HG03521 (cell line): ENCODE results near the gene CDC73.
"Not testable (repeated sequence)": the region's sequence is repeated elsewhere in the genome, so short reads cannot be mapped to it uniquely, and the experiment has no call there.

ENCODE experiments used
- ATAC-seq: cut with Tn5 transposase; IDR thresholded peaks from one replicate; pipeline ENCODE4 v1.9.1; 2021; ENCODE audit warnings: mild to moderate bottlenecking, moderate library complexity; ENCODE audit not compliant: unreplicated experiment

Gene CDC73

DNA sequence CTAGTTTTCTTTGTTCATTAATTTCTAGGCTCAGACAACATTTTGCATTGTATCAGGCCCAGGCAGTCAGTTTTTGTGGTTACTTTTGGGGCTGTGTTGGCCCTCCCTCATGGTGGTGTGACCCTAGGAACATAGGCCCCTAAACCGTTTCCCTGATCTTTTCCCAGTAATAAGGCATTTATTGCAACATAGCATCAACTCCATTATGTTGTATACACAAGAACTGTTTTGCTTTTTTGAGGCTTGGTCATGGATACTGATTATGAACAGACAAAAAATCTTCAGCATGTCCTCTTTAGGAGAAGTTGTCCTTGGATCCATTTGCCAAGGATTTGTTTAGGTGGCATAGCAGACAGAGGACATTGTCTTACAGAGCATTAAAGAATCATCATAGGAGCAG lies 54.3 kb downstream of the CDC73 start:
- ATAC-seq: no peak

DNA sequence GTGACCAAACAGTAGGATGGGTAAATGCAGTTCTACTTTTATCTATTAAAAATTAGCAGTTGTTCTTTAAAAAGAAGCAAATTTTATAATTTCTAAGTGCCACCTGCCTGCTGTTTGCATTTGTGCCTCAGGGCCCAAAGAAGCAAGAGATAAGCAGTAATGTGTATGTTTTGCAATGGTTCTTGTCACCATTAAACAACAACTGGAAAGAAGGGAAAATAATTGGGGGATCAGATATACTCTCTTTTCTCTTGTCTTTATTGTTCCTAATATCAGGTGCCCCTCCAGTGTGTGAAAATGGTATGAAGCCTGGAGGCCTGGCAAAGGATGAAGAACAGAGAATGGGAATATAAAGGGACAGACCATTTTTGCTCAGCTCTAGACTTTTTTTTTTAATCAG lies 55.0 kb downstream of the CDC73 start:
- no peak for ATAC-seq

DNA sequence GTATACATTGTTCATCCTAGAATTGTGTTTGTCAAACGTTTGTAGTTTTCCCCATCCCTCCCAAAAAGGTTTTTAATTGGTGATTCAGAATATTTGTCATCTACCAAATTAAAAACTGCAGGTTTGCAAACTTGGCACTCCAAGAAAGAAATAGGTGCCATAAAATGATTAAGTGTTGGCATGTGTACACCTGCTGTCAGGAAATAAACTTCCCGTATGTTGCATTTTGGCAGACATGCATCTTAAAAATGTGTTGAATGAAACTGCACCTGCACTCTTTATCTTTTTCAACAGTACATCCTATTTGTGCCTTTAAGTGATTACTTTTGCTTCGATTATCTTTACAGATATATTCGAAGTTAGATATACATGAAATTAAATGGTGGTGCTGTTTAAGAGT lies 57.3 kb downstream of the CDC73 start:
- no peak for ATAC-seq

DNA sequence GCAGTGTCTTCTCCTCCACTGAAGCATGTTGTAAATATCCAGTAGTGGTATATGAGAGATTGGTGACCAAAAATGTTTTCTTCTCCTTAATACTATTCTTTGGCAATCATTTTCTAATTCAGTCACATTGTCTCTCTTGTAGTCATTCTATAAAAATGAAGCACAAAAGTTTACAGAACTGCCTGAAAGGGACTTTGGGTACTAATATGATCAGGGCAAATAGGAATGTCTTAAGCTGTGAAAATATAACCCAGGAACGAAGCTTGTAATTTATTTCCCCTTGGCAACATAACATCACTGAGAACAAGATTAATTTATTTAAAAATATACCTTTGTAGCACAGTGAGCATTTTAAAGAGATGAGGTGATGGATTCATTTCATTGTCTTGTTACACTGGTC lies 59.7 kb downstream of the CDC73 start:
- no peak for ATAC-seq

DNA sequence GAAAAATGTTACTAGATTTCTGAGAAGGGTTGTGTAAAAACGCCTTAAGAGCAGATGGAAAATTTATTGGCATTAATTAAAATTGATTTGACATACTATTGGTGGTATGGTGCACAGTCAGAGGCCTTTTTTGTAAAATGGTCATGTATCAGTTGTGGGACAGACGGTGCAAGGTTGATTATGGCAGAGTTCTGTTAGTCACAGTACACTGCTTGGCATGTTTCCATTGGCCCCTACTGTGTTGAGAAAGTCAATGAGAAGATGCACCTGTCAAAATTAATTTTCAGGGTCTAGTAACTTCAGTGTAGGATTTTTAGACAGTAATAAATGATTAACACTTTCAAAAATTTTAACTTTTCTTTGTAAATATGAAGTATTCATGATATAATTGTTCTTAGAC lies 60.2 kb downstream of the CDC73 start:
- no peak for ATAC-seq

DNA sequence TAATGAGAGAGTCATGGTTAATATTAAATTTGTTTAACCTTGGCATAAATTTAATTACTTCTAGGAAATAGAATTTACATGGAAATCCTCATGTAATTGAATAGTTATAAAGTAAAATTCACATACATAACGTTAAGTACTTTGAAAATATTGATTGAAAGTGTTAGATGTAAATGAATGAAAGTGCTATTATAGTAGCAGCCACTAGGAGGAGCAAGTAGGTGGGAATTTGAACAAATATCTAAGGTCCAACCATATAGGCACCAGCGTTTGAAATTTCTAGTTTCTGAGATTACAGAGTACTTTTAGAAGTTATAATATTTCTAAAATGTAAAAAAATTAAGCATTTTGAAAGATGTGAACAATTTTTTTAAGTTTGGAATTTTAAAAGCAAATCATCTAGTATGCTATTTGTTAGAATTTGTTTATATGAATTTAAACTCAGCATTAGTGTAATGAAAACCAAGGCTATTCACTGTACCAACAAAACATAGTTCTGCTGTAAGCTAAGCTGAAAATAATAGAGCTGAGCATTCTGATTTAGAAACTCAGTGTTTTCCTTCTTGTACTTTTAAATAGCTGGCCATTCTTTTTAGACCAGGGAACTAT lies 61.3 kb downstream of the CDC73 start:
- no peak for ATAC-seq

DNA sequence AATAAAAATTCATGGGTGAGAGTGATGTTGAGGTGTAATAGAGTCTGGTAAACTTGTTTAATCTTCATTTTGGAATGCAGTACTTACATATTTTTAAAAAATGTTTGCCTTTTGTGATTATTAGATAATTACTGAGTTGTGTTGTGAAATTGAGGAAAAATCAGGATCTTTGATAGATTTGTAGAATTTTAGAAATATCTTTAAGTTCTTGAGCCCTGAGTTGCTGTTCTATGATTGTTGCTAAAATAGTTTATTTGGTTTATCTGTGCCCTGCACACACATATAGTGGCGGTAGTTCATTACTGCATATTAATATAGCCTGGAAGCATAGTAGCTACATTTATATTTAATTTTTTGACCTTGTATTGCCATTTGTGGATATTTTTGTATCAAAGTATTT lies 62.9 kb downstream of the CDC73 start:
- ATAC-seq: no peak

DNA sequence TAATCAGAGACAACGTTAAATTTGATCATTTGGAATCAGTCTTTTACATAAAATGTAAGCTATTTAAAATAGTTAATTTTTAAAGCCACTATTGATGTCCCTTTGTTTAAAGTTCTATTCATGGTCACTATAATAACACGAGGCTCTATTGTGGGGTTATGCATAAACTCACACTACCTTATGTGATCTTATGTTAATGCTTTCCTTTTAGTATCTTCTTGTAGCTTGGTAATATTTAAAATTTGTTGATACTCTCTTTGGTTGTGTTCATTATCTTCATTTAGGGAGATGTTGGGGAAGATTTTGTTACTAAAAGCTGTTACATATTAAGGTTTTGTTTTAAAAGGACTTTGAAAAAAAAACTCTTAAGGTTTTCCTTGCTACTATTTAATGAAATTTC lies 63.4 kb downstream of the CDC73 start:
- no peak for ATAC-seq

DNA sequence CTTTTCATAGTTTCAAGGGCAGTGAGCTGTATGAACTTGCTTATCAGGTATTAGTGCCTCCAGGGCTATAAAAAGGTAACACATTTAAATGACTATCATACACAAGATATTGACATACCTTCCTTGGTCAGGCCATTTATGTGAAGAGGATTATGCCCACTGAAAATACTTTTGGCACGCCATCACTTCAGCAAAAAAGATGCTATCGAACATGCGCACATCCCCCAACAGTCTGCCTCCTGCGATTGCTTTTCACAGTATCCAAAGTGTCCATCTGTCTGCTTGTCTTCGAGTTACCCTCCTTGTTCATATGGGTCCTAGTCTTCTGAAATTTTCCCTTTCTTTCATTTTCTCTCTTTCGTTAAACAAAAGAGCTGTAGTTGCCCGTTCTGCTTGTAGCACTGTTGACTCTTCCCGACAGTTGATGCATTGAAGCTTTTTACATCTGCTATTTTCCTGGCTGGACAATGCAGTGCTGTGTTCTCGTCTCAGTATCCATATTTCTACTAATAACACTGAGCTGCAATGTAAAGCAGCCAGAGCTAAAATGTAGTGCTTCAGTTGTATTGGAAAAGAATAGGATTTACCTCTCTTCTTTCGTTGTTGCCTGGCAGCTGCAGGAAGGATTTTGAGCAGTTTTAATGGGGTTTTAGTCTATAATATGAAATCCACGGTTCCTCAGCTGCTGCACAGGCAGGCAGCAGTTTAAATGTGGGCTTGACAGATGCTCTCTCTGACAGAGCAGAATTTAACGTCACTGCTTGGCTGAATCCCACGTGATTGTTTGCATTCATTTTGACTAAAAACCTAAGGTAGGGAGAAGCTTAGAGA lies 64.3 kb downstream of the CDC73 start, which contains the start of gene B3GALT2:
TSS of gene B3GALT2 (minus strand) at position 713 of the 831 bp plus-strand sequence. CDS start 5,051 bp downstream, outside the sequence.
- ATAC-seq: no peak

DNA sequence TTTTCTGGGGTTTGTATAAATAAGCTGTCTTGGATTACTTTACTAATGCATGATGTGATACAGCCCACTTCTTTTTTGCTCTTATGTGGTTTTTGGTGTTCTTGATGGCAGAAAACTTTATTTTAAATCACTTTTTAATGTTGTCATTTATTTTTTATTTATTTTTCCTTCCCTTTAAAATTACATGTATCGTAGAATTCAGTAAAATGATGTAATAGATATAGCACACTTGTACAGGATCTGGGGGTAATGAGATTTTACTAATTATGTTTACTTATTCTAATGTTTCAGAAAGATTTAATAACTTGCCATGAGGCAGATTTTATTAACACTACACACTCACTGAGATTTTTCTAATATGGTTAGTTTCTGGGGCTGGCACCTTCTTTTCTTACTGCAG lies 65.3 kb downstream of the CDC73 start:
- no peak for ATAC-seq

DNA sequence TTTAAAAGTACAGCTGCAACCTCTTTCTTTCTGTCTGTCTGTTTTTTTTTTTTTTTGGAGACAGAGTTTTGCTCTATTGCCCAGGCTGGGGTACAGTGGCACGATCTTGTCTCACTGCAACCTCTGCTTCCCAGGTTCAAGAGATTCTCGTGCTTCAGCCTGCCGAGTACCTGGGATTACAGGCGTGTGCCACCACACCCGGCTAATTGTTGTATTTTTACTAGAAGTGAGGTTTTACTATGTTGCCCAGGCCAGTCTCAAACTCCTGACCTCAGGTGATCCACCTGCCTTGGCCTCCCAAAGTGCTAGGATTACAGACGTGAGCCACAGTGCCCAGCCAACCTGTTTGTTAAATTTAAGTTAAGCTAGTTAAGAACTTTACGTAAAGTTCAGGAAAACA lies 67.1 kb downstream of the CDC73 start:
- ATAC-seq: not testable (repeated sequence)

DNA sequence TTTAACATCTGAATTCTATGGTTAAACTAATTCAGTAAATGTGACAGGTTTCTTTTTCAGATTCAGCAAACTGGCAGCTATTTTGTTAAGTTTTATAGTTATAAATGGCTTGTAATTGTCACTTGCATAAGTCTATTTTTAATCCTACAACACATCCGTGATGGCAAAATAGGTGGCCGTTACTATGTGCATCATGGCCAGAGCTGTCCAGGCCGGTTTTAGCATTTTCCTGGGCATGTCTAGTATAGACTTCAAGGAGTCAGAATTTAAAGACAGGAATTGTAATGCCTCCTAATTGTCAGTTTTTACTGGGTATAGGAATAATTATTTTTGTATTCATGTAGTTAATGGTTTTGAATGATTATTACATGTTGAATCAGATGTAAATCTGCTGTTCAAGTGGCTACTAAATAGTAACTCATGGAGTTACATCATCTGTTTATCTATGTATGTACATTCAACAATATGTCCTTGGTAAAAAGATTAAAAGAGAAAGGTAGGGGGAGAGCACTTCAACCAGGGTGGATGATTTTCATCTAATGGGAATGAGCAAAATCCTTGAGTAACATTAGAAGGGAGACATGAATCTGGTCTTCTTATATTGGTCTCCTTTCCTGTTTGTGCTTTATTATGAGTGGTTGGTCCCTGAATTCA lies 67.7 kb downstream of the CDC73 start:
- no peak for ATAC-seq

DNA sequence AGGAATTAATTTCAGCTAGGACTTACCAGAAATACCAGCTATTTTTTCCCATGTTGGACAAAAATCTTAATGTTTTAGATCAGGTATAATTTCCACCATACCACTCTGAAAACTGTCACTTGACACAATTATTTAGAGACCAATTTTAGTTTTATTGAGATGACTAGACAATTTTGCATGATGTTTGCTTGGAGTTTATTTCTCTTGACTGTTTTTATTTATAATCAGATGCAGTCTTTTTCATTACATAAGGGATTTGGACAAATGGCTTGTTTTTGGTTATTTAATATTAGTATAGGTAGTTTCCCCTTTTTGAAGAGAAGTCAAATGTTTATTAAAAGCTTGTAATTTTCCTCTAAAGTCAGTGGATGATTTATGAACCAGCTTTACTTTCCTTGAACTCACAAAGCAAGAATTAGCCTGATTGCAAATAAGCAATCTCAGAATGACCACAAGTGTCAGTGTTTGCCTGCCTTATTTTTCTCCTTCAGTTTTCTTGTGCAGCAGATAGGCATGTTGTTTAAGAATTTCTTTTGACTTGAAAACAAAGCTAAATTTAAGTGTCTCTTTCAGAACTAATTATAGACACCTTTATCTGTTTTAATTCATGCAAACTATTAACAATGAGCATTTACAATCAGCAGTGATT lies 68.4 kb downstream of the CDC73 start:
- no peak for ATAC-seq

DNA sequence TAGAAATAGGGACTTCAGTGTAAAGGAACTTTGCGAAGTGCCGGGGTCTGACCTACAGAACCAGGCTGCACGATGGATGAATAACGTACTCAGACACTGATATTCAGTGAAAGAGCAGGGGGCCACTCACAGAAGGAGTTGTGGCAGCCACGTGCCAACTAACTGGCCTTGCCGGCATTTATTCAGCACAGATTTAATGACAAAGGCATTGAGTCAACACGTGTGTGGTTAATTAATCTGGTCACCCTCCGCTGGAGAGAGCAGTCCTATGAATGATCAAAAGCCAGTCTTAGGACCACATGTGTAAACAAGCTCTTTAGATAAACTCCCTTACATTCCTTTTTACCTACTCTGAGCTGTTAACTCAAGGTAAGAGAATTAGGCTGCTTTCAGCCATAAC lies 70.8 kb downstream of the CDC73 start:
- no peak for ATAC-seq

DNA sequence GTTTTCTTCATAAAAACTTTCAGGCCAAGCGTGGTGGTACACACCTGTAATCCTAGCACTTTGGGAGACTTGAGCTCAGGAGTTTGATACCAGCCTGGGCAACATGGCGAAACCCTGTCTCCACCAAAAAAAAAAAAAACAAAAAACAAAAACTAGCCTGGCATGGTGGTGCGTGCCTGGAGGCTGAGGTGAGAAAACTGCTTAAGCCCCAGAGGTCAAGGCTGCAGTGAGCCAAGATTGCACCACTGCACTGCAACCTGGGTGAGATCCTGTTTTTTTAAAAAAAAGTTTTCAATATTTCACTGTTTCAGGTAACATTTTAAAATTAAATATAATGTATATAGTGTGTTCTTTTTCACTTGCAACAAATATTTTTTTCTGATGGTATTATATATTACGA lies 78.1 kb downstream of the CDC73 start:
- no peak for ATAC-seq

DNA sequence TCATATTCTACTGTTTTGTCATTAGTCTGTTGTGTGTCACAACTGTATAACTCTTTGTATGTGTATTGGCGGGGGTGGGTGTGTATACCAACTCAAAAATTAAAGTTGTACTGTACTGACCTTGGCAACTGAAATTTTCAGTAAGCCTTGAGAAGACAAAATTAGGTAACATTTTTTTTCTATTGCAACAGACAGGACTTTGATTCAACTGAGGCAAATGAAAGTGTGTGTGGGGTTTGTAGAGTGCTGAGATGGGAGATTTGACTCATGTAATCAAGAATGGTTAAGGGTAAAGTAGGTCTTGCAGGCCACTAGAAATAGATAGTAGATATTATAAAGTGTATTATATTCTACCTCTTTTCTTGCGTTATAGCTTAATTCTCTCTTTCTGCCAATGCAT lies 79.2 kb downstream of the CDC73 start:
- no peak for ATAC-seq

DNA sequence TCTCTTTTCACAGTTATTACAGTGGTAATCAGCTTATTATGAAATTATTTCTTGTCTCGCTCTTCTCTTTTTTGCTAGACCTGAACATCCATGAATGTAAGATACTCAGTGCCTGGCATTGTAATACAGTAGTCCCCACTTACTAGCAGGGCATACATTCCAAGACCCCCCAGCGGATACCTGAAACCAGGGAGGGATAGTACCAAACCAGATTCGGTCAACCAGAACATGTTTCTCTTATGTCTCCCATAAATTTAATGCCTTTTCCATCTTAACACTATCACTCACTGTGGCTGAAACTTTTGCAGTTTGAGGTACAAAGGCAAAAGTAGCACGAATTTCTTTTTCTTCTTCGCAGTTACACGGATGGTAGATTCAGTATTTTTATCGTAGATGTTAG lies 89.2 kb downstream of the CDC73 start:
- ATAC-seq: no peak

DNA sequence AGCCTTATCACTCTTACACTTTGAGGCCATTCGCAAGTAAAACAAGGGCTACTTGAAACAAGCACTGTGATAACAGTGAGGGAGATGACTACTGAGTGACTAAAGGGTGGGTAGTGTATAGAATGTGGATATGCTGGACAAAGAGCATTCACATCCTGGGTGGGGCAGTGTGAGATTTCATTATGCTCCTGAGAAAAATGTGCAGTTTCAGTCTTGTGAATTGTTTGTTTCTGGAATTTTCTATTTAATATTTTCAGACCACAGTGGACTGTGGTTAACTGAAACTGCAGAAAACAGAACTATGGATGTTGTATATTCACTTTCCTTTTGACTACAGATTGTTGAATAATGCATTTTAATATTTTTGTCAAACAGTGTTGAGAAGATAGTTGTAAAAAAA lies 89.7 kb downstream of the CDC73 start:
- peak; percentile 64 for ATAC-seq

DNA sequence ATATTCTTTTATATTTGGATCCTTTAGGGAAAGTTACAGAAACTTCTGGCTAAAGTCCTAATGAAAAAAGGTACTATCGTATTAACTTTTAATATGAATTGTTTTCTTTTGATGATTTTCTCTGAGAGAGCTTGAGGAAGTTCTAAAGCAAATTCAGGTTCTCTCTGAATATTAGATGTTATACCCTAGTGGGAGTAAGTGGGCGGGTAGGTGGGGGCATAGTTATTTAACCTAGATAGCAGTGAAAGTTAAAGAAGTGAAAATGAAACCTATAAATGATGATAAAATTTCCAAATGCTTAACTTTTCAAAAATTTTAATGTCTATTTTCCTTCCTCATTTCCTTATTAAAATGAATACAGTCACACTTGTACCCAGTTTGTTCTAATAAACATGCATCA lies 90.8 kb downstream of the CDC73 start:
- no peak for ATAC-seq

DNA sequence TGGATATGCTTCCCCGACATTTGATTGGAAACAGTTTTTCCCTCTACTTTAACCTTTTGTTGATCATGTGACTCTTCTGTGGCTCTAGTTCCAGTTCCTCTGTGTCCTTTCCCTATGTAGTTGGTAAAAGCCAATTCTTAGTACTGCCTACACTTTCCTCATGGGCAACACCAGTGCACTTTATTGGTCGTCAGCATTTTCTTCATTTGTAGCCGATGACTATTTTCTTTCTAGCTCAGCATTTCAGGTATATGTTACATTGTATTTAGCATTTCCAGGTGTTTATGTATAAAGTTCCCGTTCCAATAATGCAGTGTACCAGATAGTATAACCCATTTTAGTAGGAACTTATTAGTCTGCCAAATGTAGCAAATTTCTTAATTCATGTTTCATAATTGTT lies 92.2 kb downstream of the CDC73 start:
- no peak for ATAC-seq

DNA sequence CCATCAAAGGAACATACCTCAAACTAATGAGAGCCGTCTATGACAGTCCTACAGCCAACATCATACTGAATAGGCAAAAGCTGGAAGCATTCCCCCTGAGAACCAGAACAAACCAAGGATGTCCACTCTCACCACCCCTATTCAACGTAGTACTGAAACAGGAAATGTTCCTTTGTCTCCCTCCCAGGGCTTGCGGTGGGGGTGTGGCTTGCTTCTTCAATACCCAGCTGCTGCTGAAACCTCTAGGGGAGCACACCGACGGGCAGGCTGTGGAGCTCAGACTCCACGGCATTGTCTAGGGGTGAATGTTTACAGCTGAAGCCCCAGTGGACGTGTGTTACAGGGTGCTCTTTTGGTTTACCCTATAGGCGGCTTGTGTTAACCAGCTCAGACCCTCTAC lies 95.1 kb downstream of the CDC73 start:
- ATAC-seq: no peak

DNA sequence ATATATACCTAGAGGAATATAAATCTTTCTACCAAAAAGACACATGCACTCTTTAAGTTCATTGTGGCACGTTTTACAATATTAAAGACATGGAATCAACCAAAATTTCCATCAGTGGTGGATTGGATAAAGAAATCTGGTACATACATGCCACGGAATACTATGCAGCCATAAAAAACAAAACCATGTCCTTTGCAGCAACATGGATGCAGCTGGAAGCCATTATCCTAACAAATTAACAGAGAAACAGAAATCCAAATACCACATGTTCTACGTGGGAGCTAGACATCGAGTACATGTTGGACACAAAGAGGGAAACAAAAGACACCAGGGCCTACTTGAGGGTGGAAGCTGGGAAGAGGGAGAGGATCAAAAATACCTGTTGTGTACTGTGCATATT lies 97.6 kb downstream of the CDC73 start:
- no peak for ATAC-seq
